Lower leg skin (tissue), 4 donors: ENCODE results near the gene SLC25A20. TPM values are rescaled to one million over a fixed set of nuclear protein-coding genes. Genes with fewer than 3 reads are reported as not detected.

ENCODE experiments used
- DNase-seq, 2 donors: peaks; one replicate each; pipeline ENCODE4 v3.0.0-alpha.2; 2019; ENCODE audit warnings: low spot score in 2 of 2
- H3K4me3 ChIP-seq: fragments of 200-600 bp; sonication (generic); 2 replicates; pipeline ENCODE4 v1.5.1; 2017; ENCODE audit warnings: mild to moderate bottlenecking, low read depth; ENCODE audit not compliant: poor library complexity, severe bottlenecking
- CTCF ChIP-seq, 3 donors: fragments of 450-650 bp; IDR thresholded peaks; one replicate each; pipeline ENCODE4 v1.5.1; 2016; ENCODE audit warnings: antibody characterized with exemption in 3 of 3, mild to moderate bottlenecking in 3 of 3, moderate library complexity in 2 of 3
- POLR2A ChIP-seq, 2 donors: fragments of 450-650 bp; IDR thresholded peaks; one replicate each; pipeline ENCODE4 v1.6.1; 2016 to 2017; ENCODE audit warnings: antibody characterized with exemption in 2 of 2, mild to moderate bottlenecking in 1 of 2, moderate library complexity in 1 of 2
- WGBS, 2 donors: methylation state at CpG; one replicate each; pipeline ENCODE4 v1.1.5; 2018; 5-methylcytosine and 5-hydroxymethylcytosine counted together
- intact Hi-C: fragments of 100-400 bp; cut with DNase I; formaldehyde crosslinking; loops from one replicate; pipeline ENCODE4 v1.15.0; 2023; ENCODE audit warnings: low total_unique reads
- total RNA-seq, 4 donors: library from RNA; depleted of rRNA; stranded (reverse); fragments of >200 nt; gene quantifications; one replicate each; pipeline ENCODE4 v1.1.0, GENCODE V29; 2016

Gene SLC25A20
- total RNA-seq, 4 donors from 2014 or later: 11.4 to 46.3 (median 20.4) TPM

GRCh38 chr3:48899273-48899672 is 591 bp upstream of the SLC25A20 start:
- no peak for DNase-seq
- no peak for TF ChIP-seq POLR2A (IDR thresholded peaks at IDR 0.05)
- no peak for TF ChIP-seq CTCF (IDR thresholded peaks at IDR 0.05)
- intact Hi-C loops: no loop called here
- 64 to 75% methylated on average over 4 of the region's 4 CpGs for WGBS, 2 donors
- H3K4me3 ChIP-seq: no peak overlapping the region

DNA sequence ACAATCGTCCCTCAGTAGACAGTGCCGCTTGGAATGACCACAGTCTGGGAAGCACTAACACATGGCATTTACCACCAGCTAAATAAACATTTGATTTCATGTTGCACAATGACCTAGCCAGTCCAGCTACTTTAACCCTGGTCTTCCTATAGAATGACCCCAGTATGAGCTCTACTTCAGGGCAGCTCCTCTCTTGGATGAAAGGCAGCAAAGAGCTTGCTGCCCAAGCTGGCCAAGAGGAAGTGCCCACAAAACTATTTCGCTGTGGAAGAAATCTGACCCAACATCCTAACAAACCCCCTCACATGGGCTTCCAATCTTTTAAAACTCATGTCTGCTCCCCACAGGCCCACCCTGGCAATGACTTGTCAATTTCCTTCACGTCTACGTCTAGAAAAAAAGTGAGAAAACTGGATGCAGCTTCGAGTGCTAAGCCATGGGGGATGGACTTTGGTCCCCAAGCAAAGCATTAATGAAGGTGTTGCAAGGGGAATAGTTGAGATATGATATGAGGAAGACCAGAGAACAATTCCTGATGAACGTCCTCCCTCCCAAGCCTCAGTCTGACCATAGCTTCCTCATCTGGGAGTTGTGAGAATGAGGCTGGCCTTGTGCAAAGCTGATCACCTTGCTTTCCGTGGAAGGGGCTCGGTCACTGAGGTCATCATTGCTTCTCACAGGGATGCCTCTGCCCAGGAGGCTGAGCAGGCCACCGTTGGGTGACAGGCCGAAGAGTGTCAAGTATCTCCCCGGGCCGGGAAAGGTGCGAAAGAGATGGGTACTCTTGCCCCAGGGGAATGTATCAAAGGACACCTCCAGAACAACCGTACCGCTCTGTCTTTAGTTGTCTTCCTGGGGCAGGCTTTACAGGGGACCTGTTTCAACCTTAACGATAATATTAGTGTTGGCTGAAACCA is 964 bp downstream of the SLC25A20 start:
- no peak for DNase-seq
- TF ChIP-seq CTCF (IDR thresholded peaks at IDR 0.05) (no peak), POLR2A (IDR thresholded peaks at IDR 0.05) (no peak)
- intact Hi-C loops: no loop called here
- peak overlapping the region; percentile 46 for H3K4me3 ChIP-seq
- 41 to 46% methylated on average over 17 of the region's 17 CpGs for WGBS, 2 donors

DNA sequence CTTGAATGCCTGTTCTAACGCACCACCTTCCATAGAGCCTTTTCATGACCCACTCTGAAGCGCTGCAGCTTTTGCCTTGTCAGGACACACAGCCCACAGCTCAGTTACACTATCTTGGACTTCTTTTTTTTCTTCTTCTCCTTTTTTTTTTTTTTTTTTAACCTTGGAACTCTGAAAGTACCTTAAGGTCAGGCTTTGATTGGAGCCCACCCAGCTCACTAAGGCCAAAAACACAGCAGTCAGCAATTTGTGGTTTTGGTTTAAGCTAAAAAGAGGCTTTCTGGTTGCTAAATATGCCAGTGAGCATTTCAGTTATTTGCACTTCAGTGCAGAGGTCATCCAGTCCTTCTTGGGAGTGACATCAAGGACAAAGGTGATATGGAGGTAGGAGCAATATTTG is 1.7 kb downstream of the SLC25A20 start:
- no peak for TF ChIP-seq CTCF (IDR thresholded peaks at IDR 0.05)
- 88 to 91% methylated on average over 2 of the region's 2 CpGs for WGBS, 2 donors
- no peak for DNase-seq
- H3K4me3 ChIP-seq: no peak overlapping the region
- intact Hi-C loops: no loop called here

DNA sequence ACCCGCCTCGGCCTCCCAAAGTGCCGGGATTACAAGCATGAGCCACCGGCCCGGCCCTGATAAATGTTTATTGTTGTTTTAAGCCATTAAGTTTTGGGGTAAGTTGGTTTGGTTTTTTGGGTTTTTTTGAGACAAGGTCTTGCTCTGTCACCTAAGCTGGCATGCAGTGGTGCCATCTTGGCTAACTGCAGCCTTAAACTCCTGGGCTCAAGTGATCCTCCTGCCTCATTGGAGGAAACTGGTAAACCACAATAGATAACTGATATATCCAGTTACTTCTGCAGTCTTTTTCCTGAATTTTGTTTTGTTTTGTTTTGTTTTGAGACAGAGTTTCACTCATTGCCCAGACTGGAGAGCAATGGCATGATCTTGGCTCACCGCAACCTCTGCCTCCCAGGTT is 4.2 kb downstream of the SLC25A20 start:
- no peak overlapping the region for H3K4me3 ChIP-seq
- no peak for TF ChIP-seq CTCF (IDR thresholded peaks at IDR 0.05)
- TF ChIP-seq POLR2A (IDR thresholded peaks at IDR 0.05): no peak
- intact Hi-C loops: no loop called here
- DNase-seq: no peak
- WGBS, 2 donors: 98 to 100% methylated on average over 6 of the region's 6 CpGs

GRCh38 chr3:48891606-48892005 is 7.1 kb downstream of the SLC25A20 start:
- WGBS, 2 donors: 90% methylated on average over 8 of the region's 8 CpGs
- H3K4me3 ChIP-seq: no peak overlapping the region
- intact Hi-C loops: no loop called here
- DNase-seq: no peak
- TF ChIP-seq CTCF (IDR thresholded peaks at IDR 0.05): no peak
- TF ChIP-seq POLR2A (IDR thresholded peaks at IDR 0.05): no peak

DNA sequence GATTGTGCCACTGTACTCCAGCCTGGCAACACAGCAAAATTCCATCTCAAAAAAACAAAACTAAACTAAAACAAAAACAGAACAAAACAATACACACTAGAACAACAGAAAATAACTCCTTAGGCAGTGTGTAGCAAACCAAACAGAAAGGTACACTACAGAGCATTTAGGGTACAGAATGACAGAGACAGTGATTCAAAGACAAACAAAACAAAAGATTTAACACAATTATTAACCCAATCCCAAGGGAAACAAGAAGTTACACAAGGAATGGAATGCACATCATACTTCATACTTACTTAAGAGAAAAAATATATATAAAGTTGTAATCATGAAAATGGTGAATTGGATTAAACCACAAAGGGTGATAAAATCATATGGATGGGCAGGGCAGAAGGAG is 12.9 kb downstream of the SLC25A20 start:
- intact Hi-C loops: no loop called here
- no peak for DNase-seq
- TF ChIP-seq POLR2A (IDR thresholded peaks at IDR 0.05) (no peak), CTCF (IDR thresholded peaks at IDR 0.05) (no peak)
- H3K4me3 ChIP-seq: no peak overlapping the region
